ENCODE measurements around the gene CCK. TPM values are rescaled to one million over a fixed set of nuclear protein-coding genes. Genes with fewer than 3 reads are reported as not detected.

The CCK gene
- total RNA-seq, 4 donors from 2014 or later, result 0.93 to 13.6 (median 4.5) TPM

DNA sequence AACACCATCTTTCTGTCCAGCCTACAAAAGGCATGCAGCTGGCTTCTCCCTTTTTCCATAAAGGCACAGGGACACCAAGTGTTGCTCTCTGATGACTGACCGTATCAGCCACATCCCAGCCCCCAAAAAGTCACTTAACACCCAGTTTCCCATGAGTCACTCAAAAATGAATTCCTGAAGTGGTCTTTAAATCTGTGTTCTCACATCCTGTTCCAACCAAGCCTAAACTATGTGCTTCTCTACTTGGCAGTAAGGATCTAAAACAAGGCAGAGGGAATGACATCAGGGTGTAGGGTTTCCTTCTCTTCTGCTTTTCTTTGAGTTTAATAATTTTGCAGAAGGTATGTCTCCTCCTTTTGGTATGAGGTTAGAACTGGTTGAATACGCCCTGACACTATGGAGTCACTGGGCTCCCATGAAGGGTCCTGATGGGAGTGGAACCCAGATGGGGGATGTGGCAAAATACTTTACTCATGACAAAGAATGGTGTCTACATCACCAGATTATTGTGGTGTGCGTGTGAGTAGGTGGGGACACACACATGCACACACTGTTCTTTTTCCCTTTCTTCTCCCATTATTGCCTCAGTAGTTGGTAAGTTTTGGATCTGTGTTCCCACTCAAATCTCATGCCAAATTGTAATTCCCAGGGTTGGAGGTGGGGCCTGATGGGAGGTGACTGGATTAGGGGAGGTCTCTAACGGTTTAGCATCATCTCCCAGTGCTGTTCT, 35.6 kb upstream of the CCK start:
- no peak for ATAC-seq
- Histone ChIP-seq H3K4me1 (no peaks in the 10 kb centered on the region), H3K4me3 (no peak overlapping the region), H3K36me3 (no peaks in the 10 kb centered on the region), H3K9me3 (no peaks in the 10 kb centered on the region), H3K27me3 (peaks cover 4% of the 10 kb centered on the region), H3K27ac (no peak overlapping the region)
- TF ChIP-seq EP300 (IDR thresholded peaks at IDR 0.05) (no peak), POLR2A (IDR thresholded peaks at IDR 0.05) (no peak), POLR2AphosphoS5 (IDR thresholded peaks at IDR 0.05) (no peak)
- WGBS, 2 donors (ENCODE audit: low coverage in 1 of 2), result 69% methylated on average over 3 of the region's 4 CpGs

DNA sequence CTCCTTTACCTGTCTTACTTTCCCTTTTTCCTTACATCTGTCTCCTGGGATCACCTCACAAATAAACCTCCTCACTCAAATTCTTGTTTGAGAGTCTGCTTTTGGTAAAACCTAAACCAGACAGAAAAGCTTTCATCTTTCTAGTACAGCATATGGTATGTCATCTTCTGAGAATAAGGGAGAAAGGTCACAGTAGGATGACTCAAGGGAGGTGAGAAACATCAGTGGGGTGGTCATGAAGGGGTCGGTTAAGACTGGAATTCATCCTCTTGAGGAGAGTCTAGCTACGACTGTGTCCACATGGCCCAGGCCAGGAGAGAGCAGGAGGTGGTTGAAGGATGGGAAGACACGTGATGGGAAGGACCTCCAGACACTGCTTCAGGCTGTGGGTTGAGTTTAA, 34.8 kb upstream of the CCK start:
- H3K4me1 ChIP-seq, result no peaks in the 10 kb centered on the region
- no peak overlapping the region for H3K4me3 ChIP-seq
- H3K27me3 ChIP-seq, result peaks cover 6% of the 10 kb centered on the region
- no peak for ATAC-seq
- H3K27ac ChIP-seq, result no peak overlapping the region
- no peaks in the 10 kb centered on the region for H3K9me3 ChIP-seq
- H3K36me3 ChIP-seq, result no peaks in the 10 kb centered on the region
- TF ChIP-seq POLR2A (IDR thresholded peaks at IDR 0.05) (no peak), EP300 (IDR thresholded peaks at IDR 0.05) (no peak), POLR2AphosphoS5 (IDR thresholded peaks at IDR 0.05) (no peak)
- TF ChIP-seq, protein P1, sequence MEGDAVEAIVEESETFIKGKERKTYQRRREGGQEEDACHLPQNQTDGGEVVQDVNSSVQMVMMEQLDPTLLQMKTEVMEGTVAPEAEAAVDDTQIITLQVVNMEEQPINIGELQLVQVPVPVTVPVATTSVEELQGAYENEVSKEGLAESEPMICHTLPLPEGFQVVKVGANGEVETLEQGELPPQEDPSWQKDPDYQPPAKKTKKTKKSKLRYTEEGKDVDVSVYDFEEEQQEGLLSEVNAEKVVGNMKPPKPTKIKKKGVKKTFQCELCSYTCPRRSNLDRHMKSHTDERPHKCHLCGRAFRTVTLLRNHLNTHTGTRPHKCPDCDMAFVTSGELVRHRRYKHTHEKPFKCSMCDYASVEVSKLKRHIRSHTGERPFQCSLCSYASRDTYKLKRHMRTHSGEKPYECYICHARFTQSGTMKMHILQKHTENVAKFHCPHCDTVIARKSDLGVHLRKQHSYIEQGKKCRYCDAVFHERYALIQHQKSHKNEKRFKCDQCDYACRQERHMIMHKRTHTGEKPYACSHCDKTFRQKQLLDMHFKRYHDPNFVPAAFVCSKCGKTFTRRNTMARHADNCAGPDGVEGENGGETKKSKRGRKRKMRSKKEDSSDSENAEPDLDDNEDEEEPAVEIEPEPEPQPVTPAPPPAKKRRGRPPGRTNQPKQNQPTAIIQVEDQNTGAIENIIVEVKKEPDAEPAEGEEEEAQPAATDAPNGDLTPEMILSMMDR (IDR thresholded peaks at IDR 0.05), result no peak
- 51 to 83% methylated on average over 3 of the region's 3 CpGs for WGBS, 2 donors (ENCODE audit: low coverage in 1 of 2)

DNA sequence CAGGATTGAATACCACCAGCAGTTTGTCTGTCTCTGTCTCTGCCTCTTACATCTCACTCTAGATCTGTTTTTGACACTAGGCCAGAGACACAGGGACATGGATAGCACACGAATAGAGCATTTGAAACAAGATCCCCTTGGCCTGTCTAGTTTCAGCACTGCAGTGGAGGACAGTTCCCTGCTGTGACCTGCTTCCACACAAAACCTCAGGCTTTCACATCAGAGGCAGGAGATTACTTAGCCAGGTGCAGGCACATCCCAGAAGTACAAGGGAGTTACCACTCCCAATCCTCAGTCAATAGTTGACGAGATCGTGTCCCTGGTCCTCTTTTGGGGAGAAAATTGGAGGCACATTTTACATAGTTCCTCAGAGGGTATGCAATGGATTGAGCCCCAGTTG, 34.0 kb upstream of the CCK start:
- ATAC-seq, result no peak
- H3K4me1 ChIP-seq, result no peaks in the 10 kb centered on the region
- no peak for TF ChIP-seq POLR2AphosphoS5 (IDR thresholded peaks at IDR 0.05)
- H3K9me3 ChIP-seq, result no peaks in the 10 kb centered on the region
- no peak overlapping the region for H3K27ac ChIP-seq
- 61% methylated on average over 3 of the region's 3 CpGs; no CpG with 5 or more reads in 1 of the 2 donors for WGBS, 2 donors (ENCODE audit: low coverage in 1 of 2)
- no peak overlapping the region for H3K4me3 ChIP-seq
- H3K36me3 ChIP-seq, result no peaks in the 10 kb centered on the region
- peaks cover 8% of the 10 kb centered on the region for H3K27me3 ChIP-seq

DNA sequence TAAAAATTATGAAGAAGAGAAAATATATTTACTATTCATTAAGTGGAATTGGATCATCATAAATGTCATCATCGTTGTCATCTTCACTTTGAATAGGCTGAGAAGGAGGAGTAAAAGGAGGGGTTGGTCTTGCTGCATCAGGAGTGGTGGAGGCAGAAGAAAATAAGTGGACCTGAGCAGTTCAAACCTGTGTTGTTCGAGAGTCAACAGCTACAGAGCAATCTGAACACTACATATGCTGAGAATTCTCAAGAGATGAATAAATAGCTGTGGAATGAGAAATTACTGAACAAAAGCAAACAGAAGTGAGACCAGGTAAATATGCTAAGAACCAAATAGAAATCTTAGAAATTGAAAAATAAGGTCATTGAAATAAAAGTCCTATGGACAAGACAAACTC, 32.3 kb upstream of the CCK start:
- no peak for ATAC-seq
- Histone ChIP-seq H3K27ac (no peak overlapping the region), H3K27me3 (peaks cover 8% of the 10 kb centered on the region), H3K9me3 (no peaks in the 10 kb centered on the region), H3K4me3 (no peak overlapping the region), H3K4me1 (no peaks in the 10 kb centered on the region), H3K36me3 (no peaks in the 10 kb centered on the region)
- 63 to 83% methylated on average over 2 of the region's 2 CpGs for WGBS, 2 donors (ENCODE audit: low coverage in 1 of 2)
- no peak for TF ChIP-seq EP300 (IDR thresholded peaks at IDR 0.05)
- no peak for TF ChIP-seq POLR2AphosphoS5 (IDR thresholded peaks at IDR 0.05)
- no peak for TF ChIP-seq POLR2A (IDR thresholded peaks at IDR 0.05)
- TF ChIP-seq, protein P1 (IDR thresholded peaks at IDR 0.05), result no peak

DNA sequence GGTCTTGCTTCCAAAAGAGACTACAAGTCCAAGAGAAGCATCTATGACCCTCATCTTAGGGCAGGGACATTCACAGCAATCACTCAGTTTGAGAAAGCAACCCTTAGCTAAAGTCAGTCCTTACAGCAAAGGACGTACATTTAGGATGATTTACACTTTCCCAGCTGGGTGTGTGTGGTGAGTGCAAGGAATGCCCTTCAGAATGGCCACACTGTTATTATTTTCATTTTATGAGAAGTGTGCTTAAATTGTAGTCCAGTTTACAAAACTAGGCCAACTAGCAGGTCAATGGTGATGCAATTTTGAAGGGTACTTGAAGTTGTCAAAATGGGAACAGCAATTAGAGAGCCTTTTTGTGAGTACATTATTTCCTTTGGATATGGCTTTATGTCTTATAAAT, 26.0 kb upstream of the CCK start:
- TF ChIP-seq EP300 (IDR thresholded peaks at IDR 0.05) (no peak), POLR2A (IDR thresholded peaks at IDR 0.05) (no peak), POLR2AphosphoS5 (IDR thresholded peaks at IDR 0.05) (no peak)
- TF ChIP-seq, protein P1 (IDR thresholded peaks at IDR 0.05), result no peak
- Histone ChIP-seq H3K9me3 (no peaks in the 10 kb centered on the region), H3K4me3 (no peak overlapping the region), H3K36me3 (no peaks in the 10 kb centered on the region), H3K4me1 (no peaks in the 10 kb centered on the region), H3K27ac (no peak overlapping the region), H3K27me3 (peaks cover 22% of the 10 kb centered on the region)
- 60 to 63% methylated on average over 1 of the region's 1 CpG for WGBS, 2 donors (ENCODE audit: low coverage in 1 of 2)
- no peak for ATAC-seq

All from gastroesophageal sphincter (tissue), 4 donors.